ENCODE measurements around the gene PATZ1. TPM values are rescaled to one million over a fixed set of nuclear protein-coding genes. Genes with fewer than 3 reads are reported as not detected.
"Not testable (repeated sequence)": the region's sequence is repeated elsewhere in the genome, so short reads cannot be mapped to it uniquely, and the experiment has no call there.

Gene PATZ1
- total RNA-seq, 1 experiment from 2014 or later, result 14.7 TPM

GRCh38 chr22:31321421-31321820, 24.7 kb downstream of the PATZ1 start:
- DNase-seq (ENCODE audit: extremely low read depth, low read depth), result no peak

GRCh38 chr22:31314220-31314619, 31.9 kb downstream of the PATZ1 start:
- DNase-seq (ENCODE audit: extremely low read depth, low read depth), result not testable (repeated sequence)

- peak; percentile 22 for DNase-seq (ENCODE audit: extremely low read depth, low read depth)
Observed at GRCh38 chr22:31313366-31314147, 32.6 kb downstream of the PATZ1 start.

- DNase-seq (ENCODE audit: extremely low read depth, low read depth), result no peak
Observed at GRCh38 chr22:31308181-31308580, 38.0 kb downstream of the PATZ1 start.

- no peak for DNase-seq (ENCODE audit: extremely low read depth, low read depth)
Observed at GRCh38 chr22:31305194-31305593, 41.0 kb downstream of the PATZ1 start.

GRCh38 chr22:31302537-31302936, 43.6 kb downstream of the PATZ1 start:
- no peak for DNase-seq (ENCODE audit: extremely low read depth, low read depth)

GRCh38 chr22:31302006-31302405, 44.1 kb downstream of the PATZ1 start:
- no peak for DNase-seq (ENCODE audit: extremely low read depth, low read depth)

GRCh38 chr22:31300896-31301295, 45.2 kb downstream of the PATZ1 start:
- DNase-seq (ENCODE audit: extremely low read depth, low read depth), result no peak

GRCh38 chr22:31295831-31296657, 50.1 kb downstream of the PATZ1 start:
- no peak for DNase-seq (ENCODE audit: extremely low read depth, low read depth)

GRCh38 chr22:31295360-31295759, 50.8 kb downstream of the PATZ1 start:
- DNase-seq (ENCODE audit: extremely low read depth, low read depth), result no peak

- peak; percentile 47 for DNase-seq (ENCODE audit: extremely low read depth, low read depth)
Observed at GRCh38 chr22:31292236-31292989, 53.7 kb downstream of the PATZ1 start, which contains the start of gene PIK3IP1. Gene PIK3IP1 (minus strand): TSS chr22:31292488. CDS start chr22:31292344, 144 bp downstream.

GRCh38 chr22:31291481-31292235, 54.5 kb downstream of the PATZ1 start:
- no peak for DNase-seq (ENCODE audit: extremely low read depth, low read depth)

GRCh38 chr22:31290494-31291471, 55.4 kb downstream of the PATZ1 start:
- DNase-seq (ENCODE audit: extremely low read depth, low read depth), result peak; percentile 76

- DNase-seq (ENCODE audit: extremely low read depth, low read depth), result no peak
Observed at GRCh38 chr22:31289344-31289743, 56.8 kb downstream of the PATZ1 start.

- DNase-seq (ENCODE audit: extremely low read depth, low read depth), result no peak
Observed at GRCh38 chr22:31288496-31289240, 57.5 kb downstream of the PATZ1 start.

- no peak for DNase-seq (ENCODE audit: extremely low read depth, low read depth)
Observed at GRCh38 chr22:31287818-31288495, 58.2 kb downstream of the PATZ1 start.

- DNase-seq (ENCODE audit: extremely low read depth, low read depth), result no peak
Observed at GRCh38 chr22:31286360-31287255, 59.5 kb downstream of the PATZ1 start.
